Activated CD4-positive, alpha-beta T cell treated with anti-CD3 and anti-CD28 coated beads for 36 hours (primary cell): Measurements from ENCODE around the gene UBE3D. TPM values are rescaled to one million over a fixed set of nuclear protein-coding genes. Genes with fewer than 3 reads are reported as not detected.
A peak's percentile ranks its signal among the peaks of the same experiment; 100 is the strongest.

Source experiments
- ATAC-seq: fragments of 200-7000 bp; cut with Tn5 transposase; one replicate; pipeline ENCODE4 v1.10.0; 2021; ENCODE audit warnings: mild to moderate bottlenecking, moderate library complexity
- CTCF ChIA-PET: fragments of 350-600 bp; sonication (Branson Sonifier 250); formaldehyde crosslinking; loops from one replicate; lab custom pipeline; 2021; ENCODE audit warnings: antibody characterized with exemption; lab: Charles Lee
- POLR2A ChIA-PET: fragments of 350-600 bp; sonication (Branson Sonifier 250); formaldehyde crosslinking; loops from one replicate; lab custom pipeline; 2021; ENCODE audit warnings: antibody characterized with exemption, inconsistent platforms; lab: Charles Lee
- DNase-seq: peaks from one replicate; pipeline ENCODE4 v3.0.0-alpha.2; 2020
- H3K27ac Mint-ChIP-seq: one replicate; pipeline ENCODE4 v1.8.0; 2021; ENCODE audit warnings: mixed read lengths
- H3K27me3 Mint-ChIP-seq: one replicate; pipeline ENCODE4 v1.8.0; 2021; ENCODE audit warnings: mixed read lengths
- H3K36me3 Mint-ChIP-seq: one replicate; pipeline ENCODE4 v1.8.0; 2021; ENCODE audit warnings: low read depth, mixed read lengths
- H3K4me1 Mint-ChIP-seq: one replicate; pipeline ENCODE4 v1.8.0; 2021; ENCODE audit warnings: mixed read lengths
- H3K4me3 Mint-ChIP-seq: one replicate; pipeline ENCODE4 v1.8.0; 2021; ENCODE audit warnings: mild to moderate bottlenecking, moderate library complexity, mixed read lengths
- H3K9me3 Mint-ChIP-seq: one replicate; pipeline ENCODE4 v1.8.0; 2021; ENCODE audit warnings: low read depth, mixed read lengths
- intact Hi-C, 2 experiments: fragments of 100-400 bp; cut with DNase I in 1 of 2; cut with micrococcal nuclease in 1 of 2; formaldehyde crosslinking; loops; one replicate each; pipeline versions ENCODE4 v1.14.2 to v1.15.1; 2022 to 2024; cut with DNase I, micrococcal nuclease
- total RNA-seq, 2 experiments: library from RNA; stranded (reverse); gene quantifications; one replicate each; pipeline ENCODE4 v1.2.3, GENCODE V29; 2021

The UBE3D gene
- total RNA-seq, 2 experiments from 2014 or later, result 6.5 to 7.1 TPM

GRCh38 chr6:83073615-83074014 lies 8.0 kb upstream of the UBE3D start:
- CTCF ChIA-PET, result interaction anchor here (2.3 kb wide), 1 partner anchor 142 kb away, joined by 10 read pairs; no protein-coding TSS in a partner anchor
- peaks cover 13% of the 10 kb centered on the region for H3K36me3 Mint-ChIP-seq
- no peaks in the 10 kb centered on the region for H3K27me3 Mint-ChIP-seq
- ATAC-seq, result peak; percentile 58
- no peaks in the 10 kb centered on the region for H3K9me3 Mint-ChIP-seq
- DNase-seq, result peak; percentile 5
- no peak overlapping the region for H3K4me3 Mint-ChIP-seq
- H3K27ac Mint-ChIP-seq, result no peak overlapping the region
- intact Hi-C loops, result no loop called here
- POLR2A ChIA-PET, result no interaction called here
- peaks cover 32% of the 10 kb centered on the region for H3K4me1 Mint-ChIP-seq

GRCh38 chr6:83072726-83073125 lies 7.1 kb upstream of the UBE3D start:
- no peaks in the 10 kb centered on the region for H3K9me3 Mint-ChIP-seq
- no peak overlapping the region for H3K27ac Mint-ChIP-seq
- peaks cover 33% of the 10 kb centered on the region for H3K4me1 Mint-ChIP-seq
- intact Hi-C loops, result no loop called here
- CTCF ChIA-PET, result interaction anchor here (1.1 to 2.3 kb wide), 3 partner anchors 34 to 150 kb away, joined by 3 to 10 read pairs (median 4); no protein-coding TSS in a partner anchor
- H3K4me3 Mint-ChIP-seq, result no peak overlapping the region
- POLR2A ChIA-PET, result no interaction called here
- no peak for ATAC-seq
- no peak for DNase-seq
- H3K36me3 Mint-ChIP-seq, result peaks cover 13% of the 10 kb centered on the region
- no peaks in the 10 kb centered on the region for H3K27me3 Mint-ChIP-seq

DNA sequence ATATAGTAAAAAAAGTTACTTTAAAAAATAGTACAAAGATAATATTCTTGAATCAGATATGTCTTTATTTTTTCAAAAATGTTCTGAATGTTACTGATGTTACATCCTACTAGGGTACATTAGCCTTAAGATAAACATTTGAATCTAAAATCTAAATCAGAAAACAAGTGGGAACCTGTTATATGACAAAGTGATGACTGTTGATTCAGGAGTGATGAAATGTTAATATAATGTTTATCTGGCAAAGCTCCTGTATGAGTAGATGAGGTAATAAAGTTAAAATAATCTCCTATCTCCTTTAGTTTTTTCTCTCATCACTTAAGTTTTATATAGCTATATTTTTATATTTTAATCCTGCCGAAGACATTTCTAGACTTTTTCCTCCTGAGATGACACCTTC lies 6.1 kb upstream of the UBE3D start:
- Mint-ChIP-seq H3K36me3 (peaks cover 9% of the 10 kb centered on the region), H3K4me3 (no peak overlapping the region), H3K4me1 (peaks cover 33% of the 10 kb centered on the region), H3K27ac (no peak overlapping the region), H3K27me3 (no peaks in the 10 kb centered on the region), H3K9me3 (no peaks in the 10 kb centered on the region)
- CTCF ChIA-PET, result interaction anchor here (0.5 to 2.3 kb wide), 2 partner anchors 133 to 144 kb away, joined by 3 to 10 read pairs; no protein-coding TSS in a partner anchor
- no peak for ATAC-seq
- intact Hi-C loops, result no loop called here
- POLR2A ChIA-PET, result no interaction called here
- DNase-seq, result no peak

DNA sequence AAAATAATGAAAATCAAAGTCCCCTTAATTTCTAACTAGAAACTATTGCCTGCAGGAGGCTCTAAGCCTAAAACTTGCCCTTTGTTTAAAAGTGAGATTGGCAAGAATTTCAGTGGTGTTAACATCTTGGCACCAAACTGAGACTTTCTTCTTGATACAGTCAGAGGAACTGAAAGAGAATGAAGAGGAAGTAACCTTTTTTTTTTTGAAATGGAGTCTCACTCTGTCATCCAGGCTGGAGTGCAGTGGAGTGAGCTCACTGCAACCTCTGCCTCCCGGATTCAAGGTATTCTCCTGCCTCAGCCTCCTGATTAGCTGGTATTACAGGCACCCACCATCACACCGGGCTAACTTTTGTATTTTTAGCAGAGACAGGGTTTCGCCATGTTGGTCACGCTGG lies 5.4 kb upstream of the UBE3D start:
- H3K9me3 Mint-ChIP-seq, result no peaks in the 10 kb centered on the region
- DNase-seq (peak; percentile 6), ATAC-seq (no peak)
- no peak overlapping the region for H3K27ac Mint-ChIP-seq
- no peaks in the 10 kb centered on the region for H3K27me3 Mint-ChIP-seq
- peaks cover 36% of the 10 kb centered on the region for H3K4me1 Mint-ChIP-seq
- ChIA-PET CTCF (interaction anchor here (1.7 to 7.1 kb wide), 3 partner anchors 144 to 800 kb away, joined by 7 to 101 read pairs (median 10); no protein-coding TSS in a partner anchor), POLR2A (no interaction called here)
- H3K36me3 Mint-ChIP-seq, result peaks cover 6% of the 10 kb centered on the region
- intact Hi-C loops, result no loop called here
- no peak overlapping the region for H3K4me3 Mint-ChIP-seq

DNA sequence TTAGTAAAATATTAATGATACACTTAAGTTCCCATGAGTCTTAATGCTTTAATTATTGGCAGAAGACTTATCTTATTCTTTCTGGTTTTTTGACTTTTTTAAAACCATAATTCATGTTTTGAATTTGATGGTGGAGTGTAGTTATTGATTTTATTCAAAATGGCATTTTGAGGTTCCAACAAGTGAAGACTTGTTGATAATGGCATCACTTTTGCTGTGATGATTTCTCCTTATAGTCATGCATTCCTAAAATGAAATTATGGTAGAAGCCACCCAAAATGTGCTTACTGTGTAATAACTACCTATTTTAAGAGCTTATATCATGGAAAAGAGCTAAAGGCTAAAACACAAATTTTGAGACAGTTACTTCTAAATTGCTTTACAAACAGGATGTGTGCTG lies 4.0 kb upstream of the UBE3D start:
- H3K27me3 Mint-ChIP-seq, result no peaks in the 10 kb centered on the region
- CTCF ChIA-PET, result interaction anchor here (0.8 to 7.1 kb wide), 7 partner anchors 9 to 821 kb away, joined by 3 to 101 read pairs (median 4); partner anchors contain the start of gene IBTK
- DNase-seq (no peak), ATAC-seq (no peak)
- H3K4me1 Mint-ChIP-seq, result peaks cover 41% of the 10 kb centered on the region
- H3K9me3 Mint-ChIP-seq, result no peaks in the 10 kb centered on the region
- H3K36me3 Mint-ChIP-seq, result no peaks in the 10 kb centered on the region
- intact Hi-C loops, result loop anchor here (5.0 kb wide), 4 partner anchors 448 to 1317 kb away; partner anchors contain the start of genes CEP162 (in 1 of the 2) and TENT5A (in 1 of the 2)
- H3K4me3 Mint-ChIP-seq, result no peak overlapping the region
- POLR2A ChIA-PET, result no interaction called here
- H3K27ac Mint-ChIP-seq, result no peak overlapping the region

- POLR2A ChIA-PET, result no interaction called here
- CTCF ChIA-PET, result interaction anchor here (1.8 to 7.1 kb wide), 8 partner anchors 10 to 149 kb away, joined by 6 to 101 read pairs (median 20); no protein-coding TSS in a partner anchor
- intact Hi-C loops, result loop anchor here (5.0 kb wide), 4 partner anchors 449 to 1316 kb away; partner anchors contain the start of genes CEP162 (in 1 of the 2) and TENT5A (in 1 of the 2)
- H3K36me3 Mint-ChIP-seq, result no peaks in the 10 kb centered on the region
- H3K9me3 Mint-ChIP-seq, result no peaks in the 10 kb centered on the region
- H3K4me1 Mint-ChIP-seq, result peaks cover 45% of the 10 kb centered on the region
- DNase-seq (no peak), ATAC-seq (no peak)
- H3K4me3 Mint-ChIP-seq, result peak overlapping the region; percentile 88
- H3K27me3 Mint-ChIP-seq, result no peaks in the 10 kb centered on the region
- peak overlapping the region; percentile 72 for H3K27ac Mint-ChIP-seq
These were observed 3.0 kb upstream of the UBE3D start for GRCh38 chr6:83068616-83069015.

DNA sequence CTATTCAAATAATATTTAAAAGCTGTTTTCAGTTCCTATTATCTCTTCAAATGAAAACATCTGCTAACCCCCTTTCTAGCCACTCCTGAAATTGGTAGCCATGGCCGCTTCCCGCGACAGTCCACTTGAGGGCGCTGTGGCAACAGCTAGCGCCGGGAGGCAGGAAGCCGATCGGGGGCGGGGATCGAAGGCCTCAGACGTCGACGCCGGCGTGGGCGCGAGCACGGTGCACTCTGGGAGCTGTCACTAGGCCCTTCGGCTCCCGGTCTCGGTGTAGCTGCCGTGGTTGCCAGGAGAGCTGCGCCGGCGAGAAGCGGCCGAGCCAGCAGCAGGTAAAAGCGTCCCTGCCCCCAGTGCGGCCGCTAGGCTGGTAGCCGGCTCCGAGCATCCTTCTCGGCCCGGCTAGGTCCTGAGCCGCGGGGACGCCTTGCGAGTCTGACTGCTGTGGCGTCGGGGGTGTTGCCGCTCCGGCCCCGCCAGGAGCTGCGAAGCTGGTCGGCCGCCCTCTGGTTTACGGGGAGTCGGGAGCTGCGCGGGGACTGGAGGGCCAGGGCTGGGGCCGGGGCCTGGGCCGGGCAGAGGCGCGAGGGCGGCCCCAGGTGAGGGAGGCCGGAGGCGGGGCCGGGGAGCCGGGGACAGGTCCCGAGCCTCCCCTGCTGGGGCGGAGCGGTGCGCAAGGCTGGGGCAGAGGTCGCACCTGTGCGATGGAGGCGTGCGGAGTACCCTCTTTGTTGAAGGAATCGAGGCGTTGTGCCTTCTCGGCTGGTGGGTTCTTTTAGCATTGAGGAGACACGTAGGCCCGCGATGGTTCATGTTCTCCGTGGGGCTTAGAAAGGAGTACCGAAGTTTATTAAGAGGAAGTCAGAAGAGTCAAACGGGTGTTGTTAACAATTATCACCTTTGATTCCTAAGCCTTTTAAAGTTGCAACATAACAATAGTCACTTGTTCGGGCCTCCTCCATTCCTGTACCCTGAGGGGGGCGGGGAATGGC lies 2.1 kb upstream of the UBE3D start, which contains the start of gene DOP1A:
Gene DOP1A (plus strand): TSS at position 224 of the 992 bp plus-strand sequence. CDS start 29,307 bp downstream, outside the sequence.
- intact Hi-C loops, result loop anchor here (1.0 to 5.0 kb wide), 9 partner anchors 126 to 1315 kb away; partner anchors contain the start of genes IBTK (in 2 of the 2), PGM3 (in 2 of the 2), RWDD2A (in 2 of the 2) and CEP162 (in 1 of the 2)
- peak within 1 kb of the TSS; percentile 84 for H3K27ac Mint-ChIP-seq
- ChIA-PET CTCF (interaction anchor here (0.6 to 7.1 kb wide), 40 partner anchors 11 to 819 kb away, joined by 3 to 101 read pairs (median 5); partner anchors contain the start of genes CYB5R4, PGM3 and RWDD2A), POLR2A (interaction anchor here (0.6 to 0.9 kb wide), 3 partner anchors 127 to 802 kb away, joined by 3 to 5 read pairs (median 3); no protein-coding TSS in a partner anchor)
- DNase-seq (peak; percentile 99), ATAC-seq (peak; percentile 87)
- no peaks in the 10 kb centered on the region for H3K27me3 Mint-ChIP-seq
- H3K4me1 Mint-ChIP-seq, result peaks cover 47% of the 10 kb centered on the region
- no peaks in the 10 kb centered on the region for H3K9me3 Mint-ChIP-seq
- peak within 1 kb of the TSS; percentile 88 for H3K4me3 Mint-ChIP-seq
- peaks cover under 1% of the 10 kb centered on the region for H3K36me3 Mint-ChIP-seq

- H3K4me3 Mint-ChIP-seq, result no peak overlapping the region
- intact Hi-C loops, result no loop called here
- CTCF ChIA-PET, result no interaction called here
- POLR2A ChIA-PET, result no interaction called here
- DNase-seq (no peak), ATAC-seq (no peak)
- H3K27me3 Mint-ChIP-seq, result no peaks in the 10 kb centered on the region
- peaks cover 22% of the 10 kb centered on the region for H3K4me1 Mint-ChIP-seq
- H3K27ac Mint-ChIP-seq, result no peak overlapping the region
- peaks cover 15% of the 10 kb centered on the region for H3K36me3 Mint-ChIP-seq
- H3K9me3 Mint-ChIP-seq, result no peaks in the 10 kb centered on the region
These were observed 3.4 kb downstream of the UBE3D start for GRCh38 chr6:83062225-83062624.

- peaks cover 21% of the 10 kb centered on the region for H3K4me1 Mint-ChIP-seq
These were observed 4.5 kb downstream of the UBE3D start for GRCh38 chr6:83061190-83061589.

GRCh38 chr6:83057705-83058321 lies 7.8 kb downstream of the UBE3D start:
- intact Hi-C loops, result loop anchor here (1.0 to 10.0 kb wide), 2 partner anchors 693 to 806 kb away; partner anchors contain the start of gene TPBG (in 1 of the 2)
- ATAC-seq, result peak; percentile 65
- Mint-ChIP-seq H3K9me3 (no peaks in the 10 kb centered on the region), H3K36me3 (peaks cover 25% of the 10 kb centered on the region), H3K4me3 (no peak overlapping the region), H3K4me1 (peaks cover 3% of the 10 kb centered on the region), H3K27me3 (no peaks in the 10 kb centered on the region), H3K27ac (no peak overlapping the region)
- ChIA-PET CTCF (interaction anchor here (0.6 to 6.5 kb wide), 9 partner anchors 8 to 791 kb away, joined by 3 to 48 read pairs (median 4); partner anchors contain the start of genes DOP1A, TPBG and UBE3D), POLR2A (no interaction called here)
- DNase-seq, result peak; percentile 40

More at GRCh38 chr6:83061190-83061589, 4.5 kb downstream of the UBE3D start:
- POLR2A ChIA-PET, result no interaction called here
- ATAC-seq (no peak), DNase-seq (no peak)
- Mint-ChIP-seq H3K27ac (no peak overlapping the region), H3K4me3 (no peak overlapping the region), H3K9me3 (no peaks in the 10 kb centered on the region), H3K27me3 (no peaks in the 10 kb centered on the region), H3K36me3 (peaks cover 22% of the 10 kb centered on the region)
- intact Hi-C loops, result no loop called here
- CTCF ChIA-PET, result no interaction called here
